Left cardiac atrium (tissue), 4 donors: Measurements from ENCODE around the gene PCDH9. TPM values are rescaled to one million over a fixed set of nuclear protein-coding genes. Genes with fewer than 3 reads are reported as not detected.

Experiments used
- ATAC-seq, 2 donors: fragments of 200-7000 bp; cut with Tn5 transposase; one replicate each; pipeline ENCODE4 v1.9.1; 2020; ENCODE audit warnings: mild to moderate bottlenecking in 2 of 2, moderate library complexity in 2 of 2
- DNase-seq: peaks from one replicate; pipeline ENCODE4 v3.0.0-alpha.2; 2020
- intact Hi-C, 2 donors: fragments of 100-400 bp; cut with DNase I; formaldehyde crosslinking; loops; one replicate each; pipeline versions ENCODE4 v1.14.1 to v1.15.1; 2022 to 2023
- long read RNA-seq: library from polyadenylated mRNA; unstranded; transcript quantifications from one replicate; pipeline ENCODE4 v2.0.0, GENCODE V29; 2021
- total RNA-seq, 2 donors: library from RNA; stranded (reverse); fragmentation: NEBNext Ultra II Directional; extraction: Animal tissue kit (Norgen Biotek cat#: 25700); gene quantifications; one replicate each; pipeline ENCODE4 v1.2.1, GENCODE V29; 2021
- donor health status: DM: no; HTN: yes; CAD: no.
- donor health status: DM: no; HTN: yes; CAD: no; lungs with severe emphysema.
- donor health status: DM: yes; HTN: yes; CAD: no.
- donor health status: Dilated cardiomyopathy.

Gene PCDH9, protein sequence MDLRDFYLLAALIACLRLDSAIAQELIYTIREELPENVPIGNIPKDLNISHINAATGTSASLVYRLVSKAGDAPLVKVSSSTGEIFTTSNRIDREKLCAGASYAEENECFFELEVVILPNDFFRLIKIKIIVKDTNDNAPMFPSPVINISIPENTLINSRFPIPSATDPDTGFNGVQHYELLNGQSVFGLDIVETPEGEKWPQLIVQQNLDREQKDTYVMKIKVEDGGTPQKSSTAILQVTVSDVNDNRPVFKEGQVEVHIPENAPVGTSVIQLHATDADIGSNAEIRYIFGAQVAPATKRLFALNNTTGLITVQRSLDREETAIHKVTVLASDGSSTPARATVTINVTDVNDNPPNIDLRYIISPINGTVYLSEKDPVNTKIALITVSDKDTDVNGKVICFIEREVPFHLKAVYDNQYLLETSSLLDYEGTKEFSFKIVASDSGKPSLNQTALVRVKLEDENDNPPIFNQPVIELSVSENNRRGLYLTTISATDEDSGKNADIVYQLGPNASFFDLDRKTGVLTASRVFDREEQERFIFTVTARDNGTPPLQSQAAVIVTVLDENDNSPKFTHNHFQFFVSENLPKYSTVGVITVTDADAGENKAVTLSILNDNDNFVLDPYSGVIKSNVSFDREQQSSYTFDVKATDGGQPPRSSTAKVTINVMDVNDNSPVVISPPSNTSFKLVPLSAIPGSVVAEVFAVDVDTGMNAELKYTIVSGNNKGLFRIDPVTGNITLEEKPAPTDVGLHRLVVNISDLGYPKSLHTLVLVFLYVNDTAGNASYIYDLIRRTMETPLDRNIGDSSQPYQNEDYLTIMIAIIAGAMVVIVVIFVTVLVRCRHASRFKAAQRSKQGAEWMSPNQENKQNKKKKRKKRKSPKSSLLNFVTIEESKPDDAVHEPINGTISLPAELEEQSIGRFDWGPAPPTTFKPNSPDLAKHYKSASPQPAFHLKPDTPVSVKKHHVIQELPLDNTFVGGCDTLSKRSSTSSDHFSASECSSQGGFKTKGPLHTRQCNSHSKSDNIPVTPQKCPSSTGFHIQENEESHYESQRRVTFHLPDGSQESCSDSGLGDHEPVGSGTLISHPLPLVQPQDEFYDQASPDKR (N-terminal part only)
- total RNA-seq, result 10 to 100 TPM; 17.9 to 19.0 TPM
- long read RNA-seq, full-length matches to known transcripts, result 3 of 8 reads
- long read RNA-seq, partial matches to known transcripts, result 0 of 8 reads
- long read RNA-seq, other reads (novel, unspliced or antisense), result 5 of 8 reads

GRCh38 chr13:67229481-67230403 lies at the start of gene PCDH9:
Gene PCDH9, minus strand, starts transcription at chr13:67230336. Its CDS starts 1,896 bp downstream, at chr13:67228440.
- peak; percentile 0 to 3 for ATAC-seq
- intact Hi-C loops, result loop anchor here (5.0 to 10.0 kb wide), 5 partner anchors 92 to 1315 kb away; no protein-coding TSS in a partner anchor
- no peak for DNase-seq

GRCh38 chr13:67278235-67278634 lies 48.1 kb upstream of the PCDH9 start:
- DNase-seq (no peak), ATAC-seq (no peak)
- intact Hi-C loops, result no loop called here

DNA sequence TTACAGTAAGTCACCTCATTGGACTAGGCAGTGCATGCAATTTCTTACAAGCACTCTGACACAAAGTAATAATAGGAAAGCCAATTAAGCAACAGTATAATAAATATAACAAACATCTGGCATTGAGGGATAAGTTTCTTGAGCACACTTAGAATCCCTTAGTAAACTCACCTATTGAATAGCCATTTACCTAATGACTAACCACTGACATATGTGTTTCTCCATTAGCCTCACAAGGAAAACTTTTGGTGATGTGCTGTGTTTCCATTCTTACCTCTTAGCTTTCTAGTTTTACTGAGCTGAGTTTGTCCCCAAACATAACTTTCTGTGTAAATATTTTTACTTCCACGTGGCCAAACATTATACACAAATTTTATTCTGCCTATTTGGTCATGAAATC lies 47.4 kb upstream of the PCDH9 start:
- ATAC-seq (no peak), DNase-seq (no peak)
- intact Hi-C loops, result no loop called here

DNA sequence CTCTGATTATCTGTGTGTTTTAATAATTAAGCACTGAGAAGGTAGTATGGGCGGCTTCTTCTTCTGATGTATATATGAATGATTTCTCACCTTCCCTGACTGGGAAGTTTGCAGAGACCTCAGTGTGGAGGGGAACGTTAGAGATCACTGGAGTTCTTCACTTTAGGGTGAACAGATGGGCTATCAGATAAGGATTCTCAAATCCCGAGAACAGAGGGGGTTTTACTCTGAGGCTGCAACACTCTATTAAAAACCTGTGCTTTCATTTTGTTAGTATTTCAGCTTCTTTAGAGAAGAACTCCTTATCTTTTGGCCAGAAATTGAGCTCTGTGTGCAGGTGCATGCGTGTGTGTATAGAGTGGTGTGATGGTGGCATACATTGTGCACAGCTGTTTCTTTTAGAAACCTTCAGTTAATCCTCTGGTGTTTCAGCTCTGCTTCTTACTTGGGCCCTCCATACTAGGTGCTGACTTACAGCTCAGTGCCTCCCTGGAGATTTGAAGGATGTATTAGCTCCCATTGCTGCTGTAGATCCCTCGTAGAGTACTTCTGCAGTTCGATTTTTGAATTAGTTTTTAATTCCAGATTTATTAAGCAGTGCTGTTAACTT lies 45.3 kb upstream of the PCDH9 start:
- ATAC-seq, result no peak
- intact Hi-C loops, result no loop called here
- DNase-seq, result no peak

GRCh38 chr13:67273001-67273400 lies 42.9 kb upstream of the PCDH9 start:
- intact Hi-C loops, result no loop called here
- ATAC-seq, result no peak
- DNase-seq, result no peak

DNA sequence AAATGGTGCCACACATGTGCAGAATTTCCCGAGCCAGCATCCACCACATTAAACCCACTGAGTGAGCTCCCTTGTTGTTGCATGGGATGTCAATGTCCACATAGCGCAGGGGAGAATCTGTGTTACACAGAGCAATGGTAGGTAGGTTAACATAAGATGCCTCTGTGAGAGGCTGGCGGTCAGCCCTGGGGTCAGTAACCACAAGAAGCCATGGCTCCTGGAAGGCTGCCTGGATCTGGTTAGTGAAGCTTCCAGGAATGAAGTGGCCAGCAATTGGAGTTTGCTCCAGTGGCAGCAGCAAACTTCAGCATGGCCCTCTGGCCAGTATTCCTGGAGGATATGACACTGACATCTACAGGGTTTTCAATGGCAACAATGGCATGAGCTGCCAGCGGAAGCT lies 37.0 kb upstream of the PCDH9 start:
- DNase-seq, result no peak
- intact Hi-C loops, result no loop called here
- no peak for ATAC-seq

- ATAC-seq (no peak), DNase-seq (no peak)
- intact Hi-C loops, result no loop called here
Measured at GRCh38 chr13:67259208-67259607, 29.1 kb upstream of the PCDH9 start.

DNA sequence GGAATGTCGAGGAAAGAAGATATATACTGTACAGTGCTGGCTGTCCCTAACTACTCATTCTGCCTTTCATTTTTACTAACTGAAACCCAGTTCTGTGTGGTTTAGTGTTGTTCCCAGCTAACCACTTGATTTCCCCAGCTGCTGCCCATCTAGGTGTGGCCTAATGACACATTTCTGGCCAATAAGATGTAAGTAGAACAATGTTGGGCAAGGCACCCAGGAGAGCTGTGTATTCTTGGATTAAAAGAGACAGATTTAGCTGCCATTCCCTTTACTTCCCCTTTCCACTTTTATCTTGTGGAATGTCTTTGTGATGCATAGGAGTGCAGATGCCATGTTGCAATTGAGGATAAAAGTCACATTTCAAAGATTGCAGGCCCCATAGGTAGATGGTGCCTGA lies 28.3 kb upstream of the PCDH9 start:
- intact Hi-C loops, result no loop called here
- DNase-seq, result no peak
- no peak for ATAC-seq

- intact Hi-C loops, result loop anchor here in 1 of 2 donors (5.0 kb wide), 1 partner anchor 1582 kb away; no protein-coding TSS in a partner anchor
- no peak for ATAC-seq
Measured at GRCh38 chr13:67238861-67239260, 8.7 kb upstream of the PCDH9 start.

DNA sequence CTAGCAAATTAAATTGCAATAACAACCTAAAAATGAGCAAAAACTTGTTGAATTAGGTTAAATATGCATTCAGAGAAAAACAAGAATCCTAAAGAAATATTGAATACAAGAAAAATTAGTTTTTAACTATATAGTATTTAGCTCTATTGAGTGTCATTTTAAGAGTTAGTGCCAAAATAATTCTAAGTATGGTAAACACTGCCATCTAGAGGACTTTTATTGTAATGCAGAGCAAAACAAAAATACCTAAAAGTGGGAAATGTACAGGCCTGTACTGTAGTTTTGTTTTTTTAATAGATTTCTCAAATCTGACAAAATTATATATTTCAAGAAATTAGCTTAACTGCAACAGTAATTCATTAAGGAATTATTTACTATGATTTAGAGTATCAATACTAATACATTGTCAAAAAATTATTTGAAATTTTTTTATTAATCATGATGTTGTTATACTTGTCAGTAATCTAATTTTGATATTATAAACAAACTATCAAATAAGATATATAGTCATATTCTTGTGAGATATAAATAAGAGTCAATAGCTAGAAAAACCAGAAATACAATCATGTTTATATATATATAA lies 8.2 kb upstream of the PCDH9 start:
- ATAC-seq, result no peak
- intact Hi-C loops, result loop anchor here in 1 of 2 donors (5.0 kb wide), 1 partner anchor 1581 kb away; no protein-coding TSS in a partner anchor

More at GRCh38 chr13:67238861-67239260, 8.7 kb upstream of the PCDH9 start:
- DNase-seq, result no peak

DNA sequence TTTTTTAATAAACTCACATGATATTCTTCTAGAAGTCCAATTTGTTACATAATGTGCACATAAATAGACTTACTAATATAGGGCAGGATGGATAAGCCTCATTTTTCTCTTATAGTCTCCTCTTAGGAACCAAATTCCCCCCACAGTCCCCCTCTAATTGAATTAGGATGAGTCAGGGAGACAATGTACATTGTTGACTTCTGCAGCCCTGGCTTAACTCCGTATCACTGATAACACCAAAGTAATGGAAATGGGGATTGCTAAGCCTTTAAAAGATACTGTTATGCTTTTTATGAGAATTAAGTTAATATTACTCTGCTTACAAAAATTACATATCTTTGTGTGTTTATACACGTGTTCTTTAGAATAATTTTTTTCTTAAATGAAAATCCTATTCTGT lies 5.1 kb upstream of the PCDH9 start:
- DNase-seq, result no peak
- no peak for ATAC-seq
- intact Hi-C loops, result loop anchor here in 1 of 2 donors (5.0 kb wide), 1 partner anchor 1578 kb away; no protein-coding TSS in a partner anchor

More for the DNA sequence above, 8.2 kb upstream of the PCDH9 start:
- DNase-seq, result no peak

GRCh38 chr13:67232384-67232783 lies 2.2 kb upstream of the PCDH9 start:
- DNase-seq, result no peak
- intact Hi-C loops, result no loop called here
- ATAC-seq, result no peak

- DNase-seq (no peak), ATAC-seq (no peak)
- intact Hi-C loops, result no loop called here
Measured at GRCh38 chr13:67231289-67232000, 1.3 kb upstream of the PCDH9 start.

DNA sequence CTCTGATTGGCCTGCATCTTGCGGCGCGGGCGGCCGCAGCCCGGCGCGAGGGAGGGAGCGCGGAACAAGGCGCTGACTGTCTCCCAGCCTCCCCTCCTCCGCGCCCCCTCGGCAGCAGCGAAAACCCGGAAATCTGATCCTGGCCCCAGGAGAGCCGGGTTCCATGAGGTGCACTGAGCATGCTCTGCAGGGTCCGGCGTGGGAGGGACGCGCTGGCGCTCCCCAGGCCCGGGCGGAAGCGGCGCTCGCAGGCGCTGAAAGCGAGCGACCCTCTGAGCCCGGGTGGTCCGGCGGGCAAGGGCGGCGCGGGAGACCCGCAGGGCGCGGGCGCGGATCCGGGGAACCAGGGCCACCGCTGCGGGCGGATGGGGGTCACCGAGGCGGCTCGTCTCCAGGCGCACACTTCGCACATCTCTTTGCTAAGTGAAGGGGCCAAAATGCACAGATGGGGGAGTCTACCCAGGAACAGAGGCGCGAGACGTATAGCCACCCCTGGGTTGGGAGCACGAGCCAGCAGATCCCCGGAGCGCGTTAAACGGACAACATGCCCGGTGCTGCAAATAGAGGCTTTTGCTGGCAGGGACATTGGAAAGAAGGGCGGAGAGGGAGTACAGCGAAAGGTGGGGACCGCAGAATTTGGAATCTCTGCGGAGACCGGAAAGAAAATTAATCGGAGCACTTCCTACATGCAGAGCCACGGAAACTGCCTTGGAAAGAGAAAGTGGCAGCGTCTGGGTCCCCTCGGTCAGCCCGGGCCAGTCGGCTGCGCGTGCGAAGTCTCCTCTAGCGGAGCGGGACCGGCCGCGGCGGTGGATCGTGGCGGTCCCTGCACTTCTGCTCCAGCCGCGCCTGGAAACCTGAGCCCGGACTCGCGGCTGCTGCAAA lies 510 bp upstream of the PCDH9 start:
- intact Hi-C loops, result no loop called here
- ATAC-seq (peak; percentile 97 to 99), DNase-seq (peak; percentile 95)

DNA sequence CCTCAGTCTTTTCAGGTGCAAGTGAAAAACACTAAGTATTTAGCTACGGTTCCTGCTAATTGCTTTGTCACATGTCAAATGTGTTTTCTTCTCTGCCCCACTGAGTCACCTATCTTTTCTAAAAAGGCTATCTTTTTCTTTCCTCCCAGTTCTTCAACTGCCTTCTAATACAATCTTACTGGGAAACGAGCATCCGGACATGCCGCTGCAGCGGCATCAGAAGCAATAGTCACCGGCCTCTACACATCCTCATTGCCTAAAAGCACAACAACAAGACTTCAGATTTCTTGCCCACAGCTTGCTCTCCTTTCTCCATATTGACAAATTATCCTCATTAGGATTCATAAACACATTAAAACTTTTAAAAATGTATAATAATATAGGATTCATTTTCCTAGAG lies 1.2 kb downstream of the PCDH9 start:
- DNase-seq, result no peak
- no peak for ATAC-seq
- intact Hi-C loops, result loop anchor here (5.0 to 10.0 kb wide), 5 partner anchors 92 to 1314 kb away; no protein-coding TSS in a partner anchor

DNA sequence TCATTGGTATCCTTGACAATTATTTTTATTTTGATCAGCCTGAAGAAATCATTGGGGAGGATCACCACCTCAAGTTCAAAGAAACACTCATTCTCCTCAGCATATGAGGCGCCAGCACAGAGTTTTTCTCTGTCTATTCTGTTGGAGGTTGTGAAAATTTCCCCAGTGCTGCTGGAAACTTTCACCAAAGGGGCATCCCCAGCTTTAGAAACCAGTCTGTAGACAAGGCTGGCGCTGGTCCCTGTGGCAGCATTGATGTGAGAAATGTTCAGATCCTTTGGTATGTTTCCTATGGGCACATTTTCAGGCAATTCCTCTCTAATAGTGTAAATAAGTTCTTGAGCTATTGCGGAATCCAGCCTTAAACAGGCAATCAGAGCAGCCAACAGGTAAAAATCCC lies 2.1 kb downstream of the PCDH9 start:
- ATAC-seq (no peak), DNase-seq (no peak)
- intact Hi-C loops, result loop anchor here (5.0 to 10.0 kb wide), 5 partner anchors 91 to 1313 kb away; no protein-coding TSS in a partner anchor
